ENCODE measurements around the gene CCDC28A. TPM values are rescaled to one million over a fixed set of nuclear protein-coding genes. Genes with fewer than 3 reads are reported as not detected.

CCDC28A gene
- polyA plus RNA-seq, 2 of the 4 experiments (the other 2 are of a cell fraction): 9.0 to 23.0 TPM

DNA sequence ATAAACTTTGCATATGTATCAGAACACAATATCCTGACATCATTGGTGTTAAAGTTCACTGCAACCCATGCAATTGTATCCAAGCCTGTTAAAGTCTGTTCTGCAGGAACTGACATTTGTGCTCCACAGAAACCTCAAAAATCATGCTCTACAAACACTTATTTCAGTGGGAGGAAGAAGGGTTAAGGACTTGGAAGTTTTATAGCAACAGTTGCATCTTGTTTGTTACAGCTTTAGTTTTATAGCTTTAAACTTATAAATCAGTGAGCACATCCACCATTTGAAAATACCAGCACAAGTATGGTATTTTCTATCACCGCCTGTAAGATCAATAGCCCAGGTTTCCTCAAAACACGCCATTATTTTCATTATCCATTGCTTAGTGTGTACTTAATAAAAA lies 23.2 kb downstream of the CCDC28A start:
- FAIRE-seq (no peak), DNase-seq (ENCODE audit: low read depth in 1 of 2, low spot score in 1 of 2) (no peak), ATAC-seq (no peak)
- Histone ChIP-seq H3K4me1 (no peaks in the 10 kb centered on the region), H3K4me2 (no peak overlapping the region), H3K9me3 (no peaks in the 10 kb centered on the region), H3K27ac (no peak overlapping the region), H3K4me3 (no peak overlapping the region)
- WGBS (ENCODE audit: missing lambda C conversion rate): 59% methylated on average over 2 of the region's 2 CpGs
- CTCF ChIA-PET: no interaction called here
- TF ChIP-seq PHF8 (IDR thresholded peaks at IDR 0.05; ENCODE audit: borderline replicate concordance, low read depth): no peak
- TF ChIP-seq CEBPB (IDR thresholded peaks at IDR 0.05): no peak
- no peak for TF ChIP-seq ZSCAN20 (CRISPR knock-in tag; IDR thresholded peaks at IDR 0.05)
- no peak for TF ChIP-seq MAZ (IDR thresholded peaks at IDR 0.05; ENCODE audit: borderline replicate concordance, low read depth, low read length)
- TF ChIP-seq CHD4 (IDR thresholded peaks at IDR 0.05; ENCODE audit: borderline replicate concordance): no peak
- no peak for TF ChIP-seq RARB (CRISPR knock-in tag; IDR thresholded peaks at IDR 0.05)
- no peak for TF ChIP-seq NPAS2 (CRISPR knock-in tag; IDR thresholded peaks at IDR 0.05; ENCODE audit: borderline replicate concordance)
- TF ChIP-seq TP53 (CRISPR knock-in tag; IDR thresholded peaks at IDR 0.05): no peak
- TF ChIP-seq KDM1A (IDR thresholded peaks at IDR 0.05; ENCODE audit: low read depth): no peak
- TF ChIP-seq JUNB (IDR thresholded peaks at IDR 0.05): no peak
- TF ChIP-seq HOXB13 (CRISPR knock-in tag; IDR thresholded peaks at IDR 0.05; ENCODE audit: low read depth): no peak
- TF ChIP-seq, protein P1, sequence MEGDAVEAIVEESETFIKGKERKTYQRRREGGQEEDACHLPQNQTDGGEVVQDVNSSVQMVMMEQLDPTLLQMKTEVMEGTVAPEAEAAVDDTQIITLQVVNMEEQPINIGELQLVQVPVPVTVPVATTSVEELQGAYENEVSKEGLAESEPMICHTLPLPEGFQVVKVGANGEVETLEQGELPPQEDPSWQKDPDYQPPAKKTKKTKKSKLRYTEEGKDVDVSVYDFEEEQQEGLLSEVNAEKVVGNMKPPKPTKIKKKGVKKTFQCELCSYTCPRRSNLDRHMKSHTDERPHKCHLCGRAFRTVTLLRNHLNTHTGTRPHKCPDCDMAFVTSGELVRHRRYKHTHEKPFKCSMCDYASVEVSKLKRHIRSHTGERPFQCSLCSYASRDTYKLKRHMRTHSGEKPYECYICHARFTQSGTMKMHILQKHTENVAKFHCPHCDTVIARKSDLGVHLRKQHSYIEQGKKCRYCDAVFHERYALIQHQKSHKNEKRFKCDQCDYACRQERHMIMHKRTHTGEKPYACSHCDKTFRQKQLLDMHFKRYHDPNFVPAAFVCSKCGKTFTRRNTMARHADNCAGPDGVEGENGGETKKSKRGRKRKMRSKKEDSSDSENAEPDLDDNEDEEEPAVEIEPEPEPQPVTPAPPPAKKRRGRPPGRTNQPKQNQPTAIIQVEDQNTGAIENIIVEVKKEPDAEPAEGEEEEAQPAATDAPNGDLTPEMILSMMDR (IDR thresholded peaks at IDR 0.05): no peak
- TF ChIP-seq EHMT2 (IDR thresholded peaks at IDR 0.05; ENCODE audit: low read depth): no peak
- POLR2A ChIA-PET: no interaction called here

DNA sequence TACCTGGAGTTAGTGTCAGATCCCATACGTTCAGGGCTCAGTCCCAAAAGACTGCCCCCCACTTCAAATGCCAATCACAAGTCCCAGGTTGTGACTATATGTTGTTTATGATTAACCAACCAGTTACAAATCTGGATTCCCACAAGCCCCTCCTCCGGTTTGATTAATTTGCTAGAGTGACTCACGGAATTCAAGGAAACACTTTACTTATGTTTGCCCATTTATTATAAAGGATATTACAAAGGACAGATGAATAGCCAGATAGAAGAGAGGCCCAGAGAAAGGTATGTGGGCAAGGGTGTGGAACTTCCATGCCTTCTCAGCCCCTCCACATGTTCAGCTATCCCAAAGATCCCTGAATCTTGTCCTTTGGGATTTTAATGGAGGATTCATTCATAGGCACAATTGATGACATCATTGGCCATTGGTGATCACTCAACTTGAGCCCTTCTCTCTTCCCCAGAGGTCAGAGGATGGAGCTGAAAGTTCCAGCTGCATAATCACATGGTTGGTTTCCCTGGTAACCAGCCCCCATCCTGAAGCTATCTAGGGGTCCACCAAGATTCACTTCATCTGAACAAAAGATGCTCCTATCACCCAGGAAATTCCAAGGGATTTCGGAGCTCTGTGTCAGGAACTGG lies 24.4 kb downstream of the CCDC28A start:
- ChIA-PET POLR2A (no interaction called here), CTCF (no interaction called here)
- WGBS (ENCODE audit: missing lambda C conversion rate): 34% methylated on average over 4 of the region's 4 CpGs
- no peak for ATAC-seq
- no peak overlapping the region for H3K27ac ChIP-seq
- no peaks in the 10 kb centered on the region for H3K9me3 ChIP-seq
- no peak overlapping the region for H3K4me3 ChIP-seq
- TF ChIP-seq HOXB13 (CRISPR knock-in tag; IDR thresholded peaks at IDR 0.05; ENCODE audit: low read depth): no peak
- TF ChIP-seq ZSCAN20 (CRISPR knock-in tag; IDR thresholded peaks at IDR 0.05): no peak
- no peak for TF ChIP-seq BHLHE40 (IDR thresholded peaks at IDR 0.05; ENCODE audit: low read depth, low read length)
- TF ChIP-seq EP300 (IDR thresholded peaks at IDR 0.05): no peak
- TF ChIP-seq, protein P2, sequence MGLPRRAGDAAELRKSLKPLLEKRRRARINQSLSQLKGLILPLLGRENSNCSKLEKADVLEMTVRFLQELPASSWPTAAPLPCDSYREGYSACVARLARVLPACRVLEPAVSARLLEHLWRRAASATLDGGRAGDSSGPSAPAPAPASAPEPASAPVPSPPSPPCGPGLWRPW (IDR thresholded peaks at IDR 0.05): no peak
- TF ChIP-seq FOXS1 (CRISPR knock-in tag; IDR thresholded peaks at IDR 0.05): no peak
- TF ChIP-seq ZFP36 (IDR thresholded peaks at IDR 0.05; ENCODE audit: borderline replicate concordance, partially characterized antibody): no peak
- no peak for TF ChIP-seq JUNB (IDR thresholded peaks at IDR 0.05)
- TF ChIP-seq FOSL2 (IDR thresholded peaks at IDR 0.05): no peak
- TF ChIP-seq FOSL2 (CRISPR knock-in tag; IDR thresholded peaks at IDR 0.05): no peak
- TF ChIP-seq, protein P3, sequence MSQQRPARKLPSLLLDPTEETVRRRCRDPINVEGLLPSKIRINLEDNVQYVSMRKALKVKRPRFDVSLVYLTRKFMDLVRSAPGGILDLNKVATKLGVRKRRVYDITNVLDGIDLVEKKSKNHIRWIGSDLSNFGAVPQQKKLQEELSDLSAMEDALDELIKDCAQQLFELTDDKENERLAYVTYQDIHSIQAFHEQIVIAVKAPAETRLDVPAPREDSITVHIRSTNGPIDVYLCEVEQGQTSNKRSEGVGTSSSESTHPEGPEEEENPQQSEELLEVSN (IDR thresholded peaks at IDR 0.05; ENCODE audit: borderline replicate concordance, low read depth): no peak
- no peak for TF ChIP-seq MYC (IDR thresholded peaks at IDR 0.05; ENCODE audit: borderline replicate concordance, low read length)
- TF ChIP-seq RCOR1 (IDR thresholded peaks at IDR 0.05; ENCODE audit: low read depth, low read length): no peak
- TF ChIP-seq, protein P4, sequence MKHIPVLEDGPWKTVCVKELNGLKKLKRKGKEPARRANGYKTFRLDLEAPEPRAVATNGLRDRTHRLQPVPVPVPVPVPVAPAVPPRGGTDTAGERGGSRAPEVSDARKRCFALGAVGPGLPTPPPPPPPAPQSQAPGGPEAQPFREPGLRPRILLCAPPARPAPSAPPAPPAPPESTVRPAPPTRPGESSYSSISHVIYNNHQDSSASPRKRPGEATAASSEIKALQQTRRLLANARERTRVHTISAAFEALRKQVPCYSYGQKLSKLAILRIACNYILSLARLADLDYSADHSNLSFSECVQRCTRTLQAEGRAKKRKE (CRISPR knock-in tag; IDR thresholded peaks at IDR 0.05; ENCODE audit: low read depth): no peak
- no peak for TF ChIP-seq ESRRA (IDR thresholded peaks at IDR 0.05; ENCODE audit: borderline replicate concordance, low read length)
- TF ChIP-seq, protein P1 (IDR thresholded peaks at IDR 0.05): no peak
- TF ChIP-seq PHF8 (IDR thresholded peaks at IDR 0.05; ENCODE audit: borderline replicate concordance, low read depth): no peak
- TF ChIP-seq RARB (CRISPR knock-in tag; IDR thresholded peaks at IDR 0.05): no peak
- no peak overlapping the region for H3K4me2 ChIP-seq
- no peaks in the 10 kb centered on the region for H3K4me1 ChIP-seq
- DNase-seq (ENCODE audit: low read depth in 1 of 2, low spot score in 1 of 2): no peak
- no peak for FAIRE-seq

All from A549 (cell line).